ENCODE data around the gene TYR.
"Not testable (repeated sequence)": the region's sequence is repeated elsewhere in the genome, so short reads cannot be mapped to it uniquely, and the experiment has no call there.

TYR gene

GRCh38 chr11:89267660-89268302 is 90.1 kb downstream of the TYR start:
- DNase-seq (ENCODE audit: low read depth in 2 of 3, low spot score in 1 of 3) = no peak

DNA sequence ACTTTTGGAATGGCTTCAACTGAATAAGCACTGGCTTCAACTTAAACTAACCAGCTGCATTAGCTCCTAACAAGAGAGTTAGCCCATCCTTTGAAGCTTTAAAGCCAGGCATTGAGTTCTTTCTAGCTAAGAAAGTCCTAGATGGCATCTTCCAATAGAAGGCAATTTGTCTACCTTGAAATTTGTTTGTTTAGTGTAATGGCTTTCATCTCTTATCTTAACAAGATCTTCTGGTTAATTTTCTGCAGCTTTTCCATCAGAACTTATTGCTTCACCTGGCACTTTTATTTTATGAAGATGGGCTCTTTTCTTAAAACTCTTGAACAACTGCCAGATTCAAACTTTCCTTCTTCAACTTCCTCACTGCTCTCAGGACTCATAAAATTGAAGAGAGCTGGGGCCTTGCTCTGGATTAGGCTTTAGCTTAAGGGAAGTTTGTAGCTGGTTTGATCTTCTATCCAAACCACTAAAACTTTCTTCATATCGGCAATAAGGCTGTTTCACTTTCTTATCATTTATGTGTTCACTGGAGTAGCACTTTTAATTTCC is 94.9 kb downstream of the TYR start:
- not testable (repeated sequence) for DNase-seq (ENCODE audit: low read depth in 2 of 3, low spot score in 1 of 3)

DNA sequence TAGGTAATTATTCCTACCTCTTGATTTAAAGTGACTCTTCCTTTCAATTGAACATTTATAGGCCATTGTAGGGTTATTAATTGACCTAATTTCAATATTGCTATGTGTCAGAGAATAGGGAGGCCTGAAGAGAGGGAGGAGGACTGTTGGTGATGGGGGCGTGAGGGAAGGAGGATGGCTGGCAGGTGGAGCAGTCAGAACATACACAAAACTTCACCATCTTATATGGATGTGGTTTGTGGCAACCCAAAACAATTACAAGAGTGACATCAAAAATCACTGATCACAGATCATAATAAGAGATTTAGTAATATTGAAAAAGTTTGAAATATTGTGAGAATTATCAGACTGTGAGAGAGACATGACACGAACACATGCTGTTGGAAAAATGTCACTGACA is 95.5 kb downstream of the TYR start:
- not testable (repeated sequence) for DNase-seq (ENCODE audit: low read depth in 2 of 3, low spot score in 1 of 3)

GRCh38 chr11:89275966-89276365 is 98.3 kb downstream of the TYR start:
- no peak for DNase-seq (ENCODE audit: low read depth in 2 of 3, low spot score in 1 of 3)

DNA sequence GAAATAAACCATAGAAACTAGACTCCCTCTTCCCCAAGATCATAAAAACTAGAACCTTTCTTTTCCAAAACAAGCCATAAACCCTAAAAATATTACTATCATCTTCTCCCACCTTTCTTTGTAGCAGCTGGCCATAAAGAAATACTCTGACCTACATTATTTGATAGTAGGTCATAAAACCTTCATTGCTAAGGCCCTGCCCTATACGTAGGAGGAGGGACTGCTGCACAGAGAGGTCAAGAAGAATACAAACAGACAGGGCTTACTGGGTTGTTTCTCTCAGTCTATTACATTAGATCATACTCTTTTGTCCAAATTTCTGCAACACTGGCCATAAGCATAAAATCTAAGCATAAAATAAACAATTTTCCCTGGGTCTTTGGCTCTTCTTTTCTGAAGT is 101.5 kb downstream of the TYR start:
- DNase-seq (ENCODE audit: low read depth in 2 of 3, low spot score in 1 of 3) = no peak

DNA sequence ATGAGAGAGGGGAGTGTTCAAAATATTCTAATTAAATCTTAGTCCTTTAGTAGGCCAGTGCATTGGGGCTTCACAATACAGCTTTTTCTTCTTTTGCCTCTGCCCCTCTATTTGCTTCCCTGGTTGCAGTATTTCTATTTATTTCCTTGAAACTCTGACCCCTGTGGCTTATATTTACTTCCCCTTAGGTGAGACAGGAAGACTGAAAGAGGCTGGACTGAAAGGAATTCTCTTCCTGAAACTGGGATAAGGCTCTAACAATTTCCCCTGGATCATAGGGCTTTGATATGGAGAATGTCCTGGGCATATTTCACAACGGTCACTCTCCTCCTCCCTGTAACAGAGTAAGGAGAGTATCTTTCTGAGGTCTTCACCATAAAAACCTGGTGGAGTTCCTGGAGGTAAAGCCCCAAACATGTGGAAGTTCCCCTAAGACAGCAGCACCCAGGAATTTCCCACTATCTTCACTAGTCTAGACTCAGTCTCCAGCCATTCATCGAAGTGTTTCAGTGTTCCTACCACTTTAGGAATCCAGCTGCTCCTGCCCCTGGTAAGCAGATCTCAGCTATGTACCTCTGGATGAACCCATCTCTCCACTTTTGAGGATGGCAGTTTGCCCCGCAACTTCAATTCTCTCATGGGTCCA is 103.5 kb downstream of the TYR start:
- not testable (repeated sequence) for DNase-seq (ENCODE audit: low read depth in 2 of 3, low spot score in 1 of 3)

DNA sequence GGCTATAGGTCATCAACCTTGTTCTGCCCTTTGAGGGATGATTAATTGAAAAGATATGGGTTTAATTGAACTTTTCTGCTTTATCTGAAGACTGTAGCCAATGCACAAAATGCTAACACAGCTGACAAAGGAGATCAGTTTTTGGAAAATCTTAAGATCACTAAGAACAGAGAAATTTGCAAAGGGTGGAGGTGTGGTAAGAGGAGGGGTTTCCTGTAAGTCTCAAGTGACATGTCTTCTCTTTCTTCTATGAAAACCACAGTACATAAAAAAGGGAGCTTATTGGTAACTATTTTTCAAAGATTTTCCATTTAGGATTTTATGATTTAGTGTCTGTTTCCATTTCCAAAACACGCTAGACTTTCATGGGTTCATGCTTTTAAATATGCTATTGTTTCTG is 108.9 kb downstream of the TYR start:
- not testable (repeated sequence) for DNase-seq (ENCODE audit: low read depth in 2 of 3, low spot score in 1 of 3)

DNA sequence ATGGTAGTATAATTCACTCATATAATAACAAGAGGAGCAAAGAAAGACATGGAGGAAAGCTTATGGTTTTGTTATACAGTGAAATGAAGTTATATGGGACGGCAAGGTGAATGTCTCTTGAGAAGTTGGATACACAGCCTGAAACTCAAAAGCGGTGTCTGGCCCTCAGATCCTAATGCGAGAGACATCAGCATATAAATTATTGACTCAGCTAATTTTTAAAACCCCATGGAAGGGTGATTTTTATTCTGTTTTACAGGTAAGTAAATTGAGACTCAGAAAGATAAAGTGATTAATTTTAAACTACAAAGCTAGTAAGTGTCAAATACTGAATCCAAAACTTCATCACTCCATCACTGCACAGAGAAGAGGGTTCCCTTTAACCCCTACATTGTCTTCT is 110.3 kb downstream of the TYR start:
- not testable (repeated sequence) for DNase-seq (ENCODE audit: low read depth in 2 of 3, low spot score in 1 of 3)

DNA sequence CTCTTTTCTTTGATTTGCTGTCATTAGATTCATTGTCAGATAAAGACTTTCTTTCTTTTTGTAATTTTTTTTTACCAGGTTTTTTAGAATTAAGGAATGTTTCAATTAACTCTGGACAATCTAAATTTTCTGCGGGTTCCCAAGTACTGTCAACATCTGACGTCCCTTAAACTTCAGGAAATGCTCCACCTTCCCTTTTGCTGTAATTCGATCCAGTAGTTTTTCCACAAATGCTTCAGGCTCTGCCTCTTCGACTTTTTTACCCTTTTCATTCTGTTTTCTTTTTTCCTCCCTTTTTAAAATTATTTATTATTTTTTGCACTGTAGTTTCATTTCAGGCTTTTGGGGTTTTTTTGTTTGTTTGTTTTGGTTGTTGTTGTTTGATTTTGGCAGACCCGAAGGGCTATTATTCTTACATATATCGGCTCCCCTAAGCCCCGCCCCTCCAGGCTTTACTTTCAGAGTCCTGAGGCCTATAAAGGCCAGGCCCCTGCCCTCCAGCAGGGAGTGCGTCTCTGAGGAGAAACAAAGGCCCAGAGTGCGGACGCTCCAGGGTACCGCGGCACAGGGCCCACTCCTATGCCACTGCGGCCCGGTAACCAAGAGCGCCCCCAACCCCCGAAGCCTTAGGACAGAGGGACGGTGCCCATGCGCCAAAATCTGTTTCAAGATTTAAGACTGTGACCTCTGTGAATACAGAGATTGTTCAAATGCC is 116.4 kb downstream of the TYR start:
- DNase-seq (ENCODE audit: low read depth in 2 of 3, low spot score in 1 of 3) = no peak

- DNase-seq (ENCODE audit: low read depth in 2 of 3, low spot score in 1 of 3) = not testable (repeated sequence)
These were observed 117.3 kb downstream of the TYR start for GRCh38 chr11:89295023-89295422.

GRCh38 chr11:89303029-89303428 is 125.4 kb downstream of the TYR start:
- DNase-seq (ENCODE audit: low read depth in 2 of 3, low spot score in 1 of 3) = not testable (repeated sequence)

- not testable (repeated sequence) for DNase-seq (ENCODE audit: low read depth in 2 of 3, low spot score in 1 of 3)
These were observed 130.6 kb downstream of the TYR start for GRCh38 chr11:89308272-89308671.

GRCh38 chr11:89309321-89309985 is 131.8 kb downstream of the TYR start:
- DNase-seq (ENCODE audit: low read depth in 2 of 3, low spot score in 1 of 3) = not testable (repeated sequence)

- not testable (repeated sequence) for DNase-seq (ENCODE audit: low read depth in 2 of 3, low spot score in 1 of 3)
These were observed 132.9 kb downstream of the TYR start for GRCh38 chr11:89310607-89311006.

- no peak for DNase-seq (ENCODE audit: low read depth in 2 of 3, low spot score in 1 of 3)
These were observed 143.7 kb downstream of the TYR start for GRCh38 chr11:89321401-89321800.

- no peak for DNase-seq (ENCODE audit: low read depth in 2 of 3, low spot score in 1 of 3)
These were observed 150.2 kb downstream of the TYR start for GRCh38 chr11:89327885-89328284.

DNA sequence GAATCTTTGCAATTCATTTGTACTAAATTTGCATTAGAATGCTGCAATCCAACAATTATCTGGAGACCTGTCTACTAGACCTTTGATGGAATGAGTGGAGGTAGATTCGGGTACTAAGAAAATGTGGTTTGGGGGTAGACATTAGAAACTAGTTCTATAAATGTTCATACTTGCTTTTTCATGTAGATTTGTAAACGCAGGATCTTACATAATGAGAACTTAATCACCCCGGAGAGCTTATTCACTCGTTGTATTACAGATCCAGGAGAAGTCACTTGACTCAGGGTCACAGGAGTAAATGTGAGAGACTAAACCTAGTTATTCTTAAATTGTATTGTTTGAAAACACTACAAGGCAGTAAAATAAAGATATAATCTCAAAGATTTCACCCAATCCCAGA is 154.3 kb downstream of the TYR start:
- not testable (repeated sequence) for DNase-seq (ENCODE audit: low read depth in 2 of 3, low spot score in 1 of 3)

GRCh38 chr11:89333704-89334103 is 156.0 kb downstream of the TYR start:
- not testable (repeated sequence) for DNase-seq (ENCODE audit: low read depth in 2 of 3, low spot score in 1 of 3)

- DNase-seq (ENCODE audit: low read depth in 2 of 3, low spot score in 1 of 3) = not testable (repeated sequence)
These were observed 159.5 kb downstream of the TYR start for GRCh38 chr11:89337100-89337650.

GRCh38 chr11:89338073-89338472 is 160.4 kb downstream of the TYR start:
- DNase-seq (ENCODE audit: low read depth in 2 of 3, low spot score in 1 of 3) = not testable (repeated sequence)

- not testable (repeated sequence) for DNase-seq (ENCODE audit: low read depth in 2 of 3, low spot score in 1 of 3)
These were observed 162.8 kb downstream of the TYR start for GRCh38 chr11:89340450-89340849.
